22Rv1 (cell line): ENCODE measurements around the gene AIFM1.

Source experiments
- CTCF ChIP-seq: fragments of 450-650 bp; IDR thresholded peaks from 2 replicates; pipeline ENCODE4 v1.5.1; 2017; ENCODE audit warnings: mild to moderate bottlenecking
- ZFX ChIP-seq: fragments of 450-650 bp; IDR thresholded peaks from 2 replicates; pipeline ENCODE4 v1.6.1; 2017; ENCODE audit warnings: antibody characterized with exemption, borderline replicate concordance

- no peak for TF ChIP-seq CTCF
- TF ChIP-seq ZFX = no peak
These were observed 67.5 kb downstream of the AIFM1 start for GRCh38 chrX:130098210-130098552.
